Fibroblast of lung (primary cell): ENCODE measurements around the gene PLEKHB2. TPM values are rescaled to one million over a fixed set of nuclear protein-coding genes. Genes with fewer than 3 reads are reported as not detected.

Experiments
- DNase-seq, 2 donors: peaks; one replicate each; pipeline versions ENCODE4 v3.0.0 to v3.0.0-alpha.2; 2010; ENCODE audit warnings: low read depth in 2 of 2
- H2AFZ ChIP-seq: 2 replicates; pipeline ENCODE4 v1.5.1; 2012; ENCODE audit warnings: low read length, control low read depth, inconsistent platforms
- H3K27ac ChIP-seq: 2 replicates; pipeline ENCODE4 v1.5.1; 2011; ENCODE audit warnings: low read length, control low read depth; ENCODE audit not compliant: insufficient read depth
- H3K27me3 ChIP-seq: 2 replicates; pipeline ENCODE4 v1.5.1; 2011; ENCODE audit warnings: mild to moderate bottlenecking, low read length; ENCODE audit not compliant: control insufficient read depth, insufficient read depth
- H3K36me3 ChIP-seq: 2 replicates; pipeline ENCODE4 v1.5.1; 2011; ENCODE audit warnings: low read length; ENCODE audit not compliant: control insufficient read depth, insufficient read depth
- H3K4me1 ChIP-seq: 2 replicates; pipeline ENCODE4 v1.5.1; 2011; ENCODE audit warnings: low read length; ENCODE audit not compliant: control insufficient read depth, insufficient read depth; ENCODE audit errors: extremely low read depth
- H3K4me2 ChIP-seq: 2 replicates; pipeline ENCODE4 v1.5.1; 2011; ENCODE audit warnings: low read length, control low read depth; ENCODE audit not compliant: insufficient read depth; ENCODE audit errors: extremely low read depth
- H3K4me3 ChIP-seq, 4 experiments: fragments of 200-600 bp in 1 of 4; sonication (generic) in 1 of 4; replicated peaks in 1 of 4; 2 replicates each; pipeline ENCODE4 v1.5.1; 2011 to 2016; ENCODE audit warnings: low read length in 4 of 4, low read depth in 3 of 4, mild to moderate bottlenecking in 3 of 4, control low read depth in 2 of 4, inconsistent platforms in 1 of 4, mixed read lengths in 1 of 4; ENCODE audit not compliant: insufficient read depth in 1 of 4; ENCODE audit errors: control extremely low read depth in 1 of 4
- H3K79me2 ChIP-seq: 2 replicates; pipeline ENCODE4 v1.5.1; 2012; ENCODE audit warnings: mild to moderate bottlenecking, low read length, inconsistent platforms; ENCODE audit not compliant: control insufficient read depth, insufficient read depth
- H3K9ac ChIP-seq: 2 replicates; pipeline ENCODE4 v1.5.1; 2011; ENCODE audit warnings: mild to moderate bottlenecking, low read length, control low read depth; ENCODE audit not compliant: insufficient read depth
- H3K9me3 ChIP-seq: 2 replicates; pipeline ENCODE4 v1.5.1; 2012; ENCODE audit warnings: low read depth, low read length; ENCODE audit not compliant: control insufficient read depth, insufficient read depth
- H4K20me1 ChIP-seq: 2 replicates; pipeline ENCODE4 v1.5.1; 2011; ENCODE audit warnings: low read length; ENCODE audit not compliant: control insufficient read depth, insufficient read depth; ENCODE audit errors: extremely low read depth
- CTCF ChIP-seq, 2 donors: IDR thresholded peaks in 1 of 2; conservative IDR thresholded peaks in 1 of 2; 1 replicate in 1 of 2; 2 replicates in 1 of 2; pipeline ENCODE4 v1.5.1; 2011 to 2012; ENCODE audit warnings: low read length in 2 of 2, control low read depth in 1 of 2, inconsistent platforms in 1 of 2, low read depth in 1 of 2, mild to moderate bottlenecking in 1 of 2
- EZH2 ChIP-seq: IDR thresholded peaks from 2 replicates; pipeline ENCODE4 v1.5.1; 2012; ENCODE audit warnings: low read length, control low read depth, mild to moderate bottlenecking; ENCODE audit errors: missing control alignments
- polyA plus RNA-seq, 2 donors: library from polyadenylated mRNA; depleted of rRNA in 1 of 2; stranded (reverse) in 1 of 2; unstranded in 1 of 2; fragments of >200 nt; gene quantifications; 2 replicates each; pipeline ENCODE4 v1.2.1, GENCODE V29; 2011 to 2012; ENCODE audit warnings: missing spikeins in 1 of 2
- total RNA-seq: library from RNA; depleted of rRNA; stranded (reverse); fragments of >200 nt; gene quantifications from 2 replicates; pipeline ENCODE4 v1.2.1, GENCODE V29; 2014

Gene PLEKHB2
- total and polyA plus RNA-seq, 2 donors (not counting 1 experiment from before 2014, with no cell fraction given), result 79.6 to 94.0 TPM

- no peak for TF ChIP-seq CTCF (conservative IDR thresholded peaks at IDR 0.05 in 1 of 2, IDR thresholded peaks at IDR 0.05 in 1 of 2; ENCODE audit: low read depth in 1 of 2, low read length in 2 of 2)
- TF ChIP-seq EZH2, result no peak
- no peak overlapping the region for H3K4me2 ChIP-seq
- H3K9ac ChIP-seq, result no peak overlapping the region
- peak in 1 of 2 donors; percentile 29 for DNase-seq
- H3K4me1 ChIP-seq, result no peaks in the 10 kb centered on the region
- no peaks in the 10 kb centered on the region for H3K27me3 ChIP-seq
- no peak overlapping the region for H2AFZ ChIP-seq
- H3K79me2 ChIP-seq, result peaks cover 32% of the 10 kb centered on the region
- no peaks in the 10 kb centered on the region for H3K36me3 ChIP-seq
- H4K20me1 ChIP-seq, result no peaks in the 10 kb centered on the region
- H3K4me3 ChIP-seq, result peak overlapping the region in 1 of 4 experiments; percentile 87
- no peaks in the 10 kb centered on the region for H3K9me3 ChIP-seq
- H3K27ac ChIP-seq, result no peak overlapping the region
Measured at GRCh38 chr2:131094463-131095281, 10.5 kb upstream of the PLEKHB2 start.

- H3K4me2 ChIP-seq, result no peak overlapping the region
- no peaks in the 10 kb centered on the region for H4K20me1 ChIP-seq
- TF ChIP-seq CTCF (conservative IDR thresholded peaks at IDR 0.05 in 1 of 2, IDR thresholded peaks at IDR 0.05 in 1 of 2; ENCODE audit: low read depth in 1 of 2, low read length in 2 of 2) (no peak), EZH2 (no peak)
- H3K27me3 ChIP-seq, result no peaks in the 10 kb centered on the region
- H3K27ac ChIP-seq, result no peak overlapping the region
- no peaks in the 10 kb centered on the region for H3K9me3 ChIP-seq
- no peak overlapping the region for H3K4me3 ChIP-seq
- DNase-seq, result no peak
- no peak overlapping the region for H2AFZ ChIP-seq
- peaks cover 9% of the 10 kb centered on the region for H3K4me1 ChIP-seq
- peaks cover 29% of the 10 kb centered on the region for H3K79me2 ChIP-seq
- H3K36me3 ChIP-seq, result no peaks in the 10 kb centered on the region
- no peak overlapping the region for H3K9ac ChIP-seq
Measured at GRCh38 chr2:131103165-131103564, 2.0 kb upstream of the PLEKHB2 start.

- peak overlapping the region; percentile 93 for H3K9ac ChIP-seq
- peak; percentile 65 to 85 for DNase-seq
- no peaks in the 10 kb centered on the region for H3K36me3 ChIP-seq
- H2AFZ ChIP-seq, result peak overlapping the region; percentile 82
- H3K27ac ChIP-seq, result peak overlapping the region; percentile 85
- peak overlapping the region; percentile 74 to 97 (median 90) for H3K4me3 ChIP-seq
- peaks cover 9% of the 10 kb centered on the region for H3K4me1 ChIP-seq
- TF ChIP-seq CTCF (conservative IDR thresholded peaks at IDR 0.05 in 1 of 2, IDR thresholded peaks at IDR 0.05 in 1 of 2; ENCODE audit: low read depth in 1 of 2, low read length in 2 of 2), result no peak
- TF ChIP-seq EZH2, result no peak
- peak overlapping the region; percentile 98 for H3K4me2 ChIP-seq
- no peaks in the 10 kb centered on the region for H4K20me1 ChIP-seq
- H3K79me2 ChIP-seq, result peaks cover 43% of the 10 kb centered on the region
- no peaks in the 10 kb centered on the region for H3K27me3 ChIP-seq
- no peaks in the 10 kb centered on the region for H3K9me3 ChIP-seq
Measured at GRCh38 chr2:131104487-131105155, 515 bp upstream of the PLEKHB2 start.
